Hypothalamus (tissue), 51 donors: ENCODE data around the gene KLHL29.
"Not testable (repeated sequence)": the region's sequence is repeated elsewhere in the genome, so short reads cannot be mapped to it uniquely, and the experiment has no call there.

Experiments
- DNase-seq, 51 donors: peaks; one replicate each; lab custom pipeline; 2025; lab: John Stamatoyannopoulos, UW

The KLHL29 gene

GRCh38 chr2:23720705-23721453 is 335.9 kb downstream of the KLHL29 start:
- no peak for DNase-seq

- DNase-seq: no peak
Observed at GRCh38 chr2:23721454-23721826, 336.5 kb downstream of the KLHL29 start.

GRCh38 chr2:23722255-23722654 is 337.3 kb downstream of the KLHL29 start:
- DNase-seq: no peak

GRCh38 chr2:23723029-23723428 is 338.1 kb downstream of the KLHL29 start:
- DNase-seq: not testable (repeated sequence)

- no peak for DNase-seq
Observed at GRCh38 chr2:23734416-23734815, 349.4 kb downstream of the KLHL29 start.

- not testable (repeated sequence) for DNase-seq
Observed at GRCh38 chr2:23736783-23737182, 351.8 kb downstream of the KLHL29 start.

- DNase-seq: no peak
Observed at GRCh38 chr2:23745068-23745725, 360.2 kb downstream of the KLHL29 start.

GRCh38 chr2:23745726-23746105 is 360.7 kb downstream of the KLHL29 start:
- no peak for DNase-seq

- DNase-seq: no peak
Observed at GRCh38 chr2:23746141-23746863, 361.3 kb downstream of the KLHL29 start.

GRCh38 chr2:23751747-23752265 is 366.8 kb downstream of the KLHL29 start:
- DNase-seq: no peak

- no peak for DNase-seq
Observed at GRCh38 chr2:23753291-23754010, 368.5 kb downstream of the KLHL29 start.

- DNase-seq: no peak
Observed at GRCh38 chr2:23754970-23755369, 370.0 kb downstream of the KLHL29 start.

- DNase-seq: no peak
Observed at GRCh38 chr2:23756593-23757292, 371.8 kb downstream of the KLHL29 start.

GRCh38 chr2:23757686-23758433 is 372.9 kb downstream of the KLHL29 start:
- DNase-seq: no peak
